K562 (cell line): ENCODE results near the gene BBC3. TPM values are rescaled to one million over a fixed set of nuclear protein-coding genes. Genes with fewer than 3 reads are reported as not detected.

ENCODE experiments used
- BRD9 ChIP-seq: fragments of 450-650 bp; IDR thresholded peaks from 2 replicates; pipeline ENCODE4 v1.6.1; 2018; ENCODE audit warnings: low read depth; ENCODE audit not compliant: partially characterized antibody
- CBFA2T2 ChIP-seq: fragments of 450-650 bp; conservative IDR thresholded peaks from 2 replicates; pipeline ENCODE4 v1.6.1; 2017; ENCODE audit warnings: mild to moderate bottlenecking
- CREB3L1 ChIP-seq: fragments of 450-650 bp; IDR thresholded peaks from 2 replicates; pipeline ENCODE4 v1.6.1; 2014; ENCODE audit warnings: low read depth, mild to moderate bottlenecking, moderate library complexity, borderline replicate concordance
- CREB5 ChIP-seq: fragments of 250-450 bp; sonication (Bioruptor Pico); IDR thresholded peaks from 2 replicates; pipeline ENCODE4 v1.5.0; 2020; ENCODE audit warnings: mild to moderate bottlenecking
- DMBX1 ChIP-seq: fragments of 250-450 bp; sonication (Bioruptor Pico); IDR thresholded peaks from 2 replicates; pipeline ENCODE4 v1.8.0; 2022; ENCODE audit warnings: inconsistent platforms, mild to moderate bottlenecking, moderate library complexity, borderline replicate concordance
- ELK3 ChIP-seq: fragments of 450-650 bp; formaldehyde crosslinking; IDR thresholded peaks from 2 replicates; pipeline ENCODE4 v1.4.0; 2020; ENCODE audit warnings: mild to moderate bottlenecking
- HCFC1 ChIP-seq: IDR thresholded peaks from 2 replicates; pipeline ENCODE4 v1.6.1; 2012; ENCODE audit warnings: low read depth, low read length, improper control_type of control experiment
- HNRNPLL ChIP-seq: fragments of 200-400 bp; formaldehyde crosslinking; IDR thresholded peaks from 2 replicates; pipeline ENCODE4 v1.6.1; 2017; ENCODE audit warnings: low read length, low read depth, mild to moderate bottlenecking; ENCODE audit not compliant: poor library complexity, severe bottlenecking
- MTA1 ChIP-seq: fragments of 450-650 bp; IDR thresholded peaks from 2 replicates; pipeline ENCODE4 v1.6.1; 2017; ENCODE audit warnings: borderline replicate concordance
- RERE ChIP-seq: sonication (generic); formaldehyde crosslinking; IDR thresholded peaks from 2 replicates; pipeline ENCODE4 v1.8.0; 2023; ENCODE audit warnings: missing genetic modification reagents, mild to moderate bottlenecking, borderline replicate concordance
- RNF2 ChIP-seq: sonication (generic); IDR thresholded peaks from 2 replicates; pipeline ENCODE4 v1.6.1; 2016
- SMAD4 ChIP-seq: fragments of 250-450 bp; sonication (Bioruptor Pico); conservative IDR thresholded peaks from 2 replicates; pipeline ENCODE4 v1.8.0; 2021; ENCODE audit warnings: inconsistent platforms, mild to moderate bottlenecking, moderate library complexity
- TAF1 ChIP-seq: IDR thresholded peaks from 2 replicates; pipeline ENCODE4 v1.6.1; 2011; ENCODE audit warnings: mild to moderate bottlenecking, low read length, moderate library complexity; ENCODE audit not compliant: insufficient read depth, control insufficient read depth, severe bottlenecking; ENCODE audit errors: extremely low read depth
- YBX1 ChIP-seq: fragments of 450-650 bp; IDR thresholded peaks from 2 replicates; pipeline ENCODE4 v1.7.1; 2016; ENCODE audit warnings: mild to moderate bottlenecking
- ZNF253 ChIP-seq: fragments of 250-450 bp; sonication (Bioruptor Pico); conservative IDR thresholded peaks from 2 replicates; pipeline ENCODE4 v1.6.1; 2021; ENCODE audit warnings: mild to moderate bottlenecking
- ZNF41 ChIP-seq: fragments of 250-450 bp; sonication (Bioruptor Pico); conservative IDR thresholded peaks from 2 replicates; pipeline ENCODE4 v1.4.0; 2020; ENCODE audit warnings: mild to moderate bottlenecking
- polyA plus RNA-seq, 8 experiments: library from polyadenylated mRNA; depleted of rRNA in 4 of 8; stranded (reverse) in 5 of 8; unstranded in 3 of 8; fragments of >200 nt; fragmentation: Nextera tagmentation in 2 of 8; fragmentation: Illumina TruSeq in 1 of 8; extraction: Ambion mirVana in 2 of 8; extraction: Trizol in 1 of 8; gene quantifications; 2 replicates each; pipeline versions ENCODE4 v1.2.1 to v1.2.3, GENCODE V29; 2011 to 2014; ENCODE audit warnings: inconsistent platforms in 1 of 8, missing spikeins in 1 of 8
- total RNA-seq, 7 experiments: library from RNA; depleted of rRNA in 6 of 7; stranded (reverse); fragments of >200 nt in 6 of 7; fragmentation: Illumina TruSeq in 2 of 7; extraction: Trizol in 2 of 7; gene quantifications; 2 replicates each; pipeline versions ENCODE4 v1.2.1 to v1.2.3, GENCODE V29; 2011 to 2021; ENCODE audit warnings: low replicate concordance in 1 of 7

The BBC3 gene
- total and polyA plus RNA-seq, 9 of the 15 experiments (the other 6 are each of a cell fraction or from before 2014, with no cell fraction given): 0.15 to 30.7 (median 4.8) TPM

- TF ChIP-seq YBX1: no peak
- no peak for TF ChIP-seq TAF1
- no peak for TF ChIP-seq CREB3L1
- TF ChIP-seq ELK3 (CRISPR knock-in tag): no peak
- peak; percentile 84 for TF ChIP-seq BRD9
- no peak for TF ChIP-seq RERE
- no peak for TF ChIP-seq HNRNPLL
- no peak for TF ChIP-seq HCFC1
- TF ChIP-seq CBFA2T2: no peak
- peak; percentile 59 for TF ChIP-seq SMAD4 (CRISPR knock-in tag)
- TF ChIP-seq ZNF253 (CRISPR knock-in tag): no peak
- TF ChIP-seq DMBX1 (CRISPR knock-in tag): no peak
- TF ChIP-seq RNF2: peak; percentile 70; the same call in 1 of the 2 replicates
- no peak for TF ChIP-seq CREB5
- TF ChIP-seq ZNF41 (CRISPR knock-in tag): no peak
- TF ChIP-seq MTA1: no peak
Measured at GRCh38 chr19:47240996-47241918, 10.3 kb upstream of the BBC3 start (continued).
